Measurements from ENCODE around the gene CREBZF. TPM values are rescaled to one million over a fixed set of nuclear protein-coding genes. Genes with fewer than 3 reads are reported as not detected.

Gene CREBZF
- total RNA-seq, 1 experiment from 2014 or later: 50.2 TPM

GRCh38 chr11:85652786-85653447, 12.0 kb downstream of the CREBZF start:
- no peaks in the 10 kb centered on the region for H4K20me1 ChIP-seq (ENCODE audit: control insufficient read depth, insufficient read depth, insufficient read length)
- DNase-seq: no peak
- Mint-ChIP-seq H3K4me1 (peaks cover 16 to 26% of the 10 kb centered on the region in 2 experiments), H3K27ac (peak overlapping the region in 1 of 3 experiments; percentile 15; a peak in 1 of 7 replicates), H3K9me3 (no peaks in the 10 kb centered on the region), H3K36me3 (ENCODE audit: insufficient read depth in 1 of 3, low read depth in 3 of 3) (peaks cover 5 to 21% (median 18%) of the 10 kb centered on the region in 3 experiments; a peak in 6 of 7 replicates), H3K4me3 (no peak overlapping the region), H3K27me3 (ENCODE audit: low read depth) (no peaks in the 10 kb centered on the region)
- no peak overlapping the region for H2BK12ac ChIP-seq (ENCODE audit: insufficient read length, low read depth, low read length)
- no peak overlapping the region for H2AFZ ChIP-seq (ENCODE audit: low read length)
- H3K4ac ChIP-seq (ENCODE audit: low read depth, low read length): no peak overlapping the region
- H4K5ac ChIP-seq (ENCODE audit: insufficient read length, low read depth, low read length): no peak overlapping the region
- no peak overlapping the region for H3K9ac ChIP-seq (ENCODE audit: extremely low read depth, insufficient read length, low read length)
- no peak overlapping the region for H2AK5ac ChIP-seq (ENCODE audit: insufficient read length, low read length)
- no peak overlapping the region for H4K8ac ChIP-seq (replicated peaks; ENCODE audit: insufficient read length, low read depth, low read length)
- H3K14ac ChIP-seq (ENCODE audit: insufficient read depth, low read length): no peak overlapping the region
- no peaks in the 10 kb centered on the region for H3K79me2 ChIP-seq (ENCODE audit: insufficient read depth, low read length)
- H3K27ac ChIP-seq (ENCODE audit: insufficient read length, low read depth, low read length): no peak overlapping the region
- no peak overlapping the region for H2BK15ac ChIP-seq (ENCODE audit: low read depth, low read length)
- no peak overlapping the region for H3K56ac ChIP-seq (ENCODE audit: insufficient read length, low read depth, low read length)
- H2BK5ac ChIP-seq (ENCODE audit: insufficient read length, low read length): no peak overlapping the region
- no peak overlapping the region for H3K23ac ChIP-seq (ENCODE audit: insufficient read length, low read depth, low read length)
- no peak overlapping the region for H3K4me2 ChIP-seq (ENCODE audit: insufficient read depth, insufficient read length, low read length)
- H2BK20ac ChIP-seq (ENCODE audit: low read depth, low read length, poor library complexity, severe bottlenecking): no peak overlapping the region
- H3K9me3 ChIP-seq (ENCODE audit: control insufficient read depth, low read depth, low read length): no peaks in the 10 kb centered on the region
- no CpG with 5 or more reads among the region's 3 CpGs for WGBS (ENCODE audit: extremely low coverage, insufficient read length, low lambda C conversion rate)
- H3K79me1 ChIP-seq (ENCODE audit: insufficient read depth, low read depth, low read length, poor library complexity, severe bottlenecking): no peaks in the 10 kb centered on the region
- no peaks in the 10 kb centered on the region; the same call in 1 of the 2 replicates for H3K4me1 ChIP-seq (ENCODE audit: insufficient read depth, low read length)
- no peak overlapping the region for H3T11ph ChIP-seq (ENCODE audit: low read length)
- H2BK120ac ChIP-seq (ENCODE audit: low read depth, low read length, poor library complexity, severe bottlenecking): no peak overlapping the region
- H3K23me2 ChIP-seq (ENCODE audit: insufficient read length, low read depth, low read length, poor library complexity, severe bottlenecking): no peaks in the 10 kb centered on the region
- H3K27me3 ChIP-seq (ENCODE audit: insufficient read depth, low read length): no peaks in the 10 kb centered on the region
- H4K91ac ChIP-seq (ENCODE audit: insufficient read length, low read depth, low read length): no peak overlapping the region
- TF ChIP-seq, protein P1, sequence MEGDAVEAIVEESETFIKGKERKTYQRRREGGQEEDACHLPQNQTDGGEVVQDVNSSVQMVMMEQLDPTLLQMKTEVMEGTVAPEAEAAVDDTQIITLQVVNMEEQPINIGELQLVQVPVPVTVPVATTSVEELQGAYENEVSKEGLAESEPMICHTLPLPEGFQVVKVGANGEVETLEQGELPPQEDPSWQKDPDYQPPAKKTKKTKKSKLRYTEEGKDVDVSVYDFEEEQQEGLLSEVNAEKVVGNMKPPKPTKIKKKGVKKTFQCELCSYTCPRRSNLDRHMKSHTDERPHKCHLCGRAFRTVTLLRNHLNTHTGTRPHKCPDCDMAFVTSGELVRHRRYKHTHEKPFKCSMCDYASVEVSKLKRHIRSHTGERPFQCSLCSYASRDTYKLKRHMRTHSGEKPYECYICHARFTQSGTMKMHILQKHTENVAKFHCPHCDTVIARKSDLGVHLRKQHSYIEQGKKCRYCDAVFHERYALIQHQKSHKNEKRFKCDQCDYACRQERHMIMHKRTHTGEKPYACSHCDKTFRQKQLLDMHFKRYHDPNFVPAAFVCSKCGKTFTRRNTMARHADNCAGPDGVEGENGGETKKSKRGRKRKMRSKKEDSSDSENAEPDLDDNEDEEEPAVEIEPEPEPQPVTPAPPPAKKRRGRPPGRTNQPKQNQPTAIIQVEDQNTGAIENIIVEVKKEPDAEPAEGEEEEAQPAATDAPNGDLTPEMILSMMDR (conservative IDR thresholded peaks at IDR 0.05): no peak
- no peak overlapping the region for H3K18ac ChIP-seq (ENCODE audit: insufficient read length, low read depth, low read length)

Measured in H9 (cell line).